HCEC 1CT (cell line): ENCODE measurements around the gene RBM19.

Experiments
- DNase-seq: peaks from one replicate; pipeline ENCODE4 v3.0.0-alpha.2; 2017

The RBM19 gene

DNA sequence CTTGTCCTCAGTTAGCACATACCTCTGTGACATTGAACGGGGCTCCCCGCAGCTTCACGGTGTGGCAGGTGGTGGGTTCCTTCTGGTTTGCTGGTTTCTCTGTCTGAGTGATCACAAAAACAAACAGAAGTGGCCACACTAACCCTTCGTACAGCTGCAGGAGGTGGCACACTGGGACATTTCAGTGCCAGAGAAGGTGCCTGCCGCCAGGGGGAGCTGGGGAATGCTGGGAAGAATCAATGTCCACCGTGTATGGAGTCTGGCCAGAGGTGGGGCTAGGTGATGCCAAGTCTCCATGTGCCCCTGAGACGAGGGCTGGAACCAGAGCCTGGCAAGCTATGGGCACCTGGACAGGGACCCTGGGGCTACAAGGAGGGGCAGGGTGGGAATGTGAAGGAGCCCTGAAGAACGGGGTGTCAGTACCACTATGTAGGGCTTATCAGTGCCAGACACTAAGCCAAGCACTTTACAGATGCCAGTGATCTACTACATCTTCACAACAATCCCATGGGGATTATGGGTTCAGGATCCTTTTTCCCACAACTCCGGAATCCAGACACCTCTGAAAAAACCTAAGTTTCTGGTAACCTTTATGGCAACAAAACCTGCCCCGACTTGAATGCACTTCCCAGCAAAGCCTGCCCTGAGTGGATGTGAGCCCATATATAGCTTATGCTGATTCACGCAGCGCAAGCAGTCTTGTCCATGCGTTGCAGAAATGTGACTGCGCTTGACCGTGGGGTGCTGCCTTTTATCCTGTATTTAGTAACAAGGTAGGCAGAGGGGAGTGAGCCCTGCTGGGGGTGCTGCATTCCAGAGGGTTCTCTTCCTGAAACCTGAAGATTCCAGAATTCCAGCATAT, 10.8 kb downstream of the RBM19 start:
- DNase-seq: peak; percentile 20

DNA sequence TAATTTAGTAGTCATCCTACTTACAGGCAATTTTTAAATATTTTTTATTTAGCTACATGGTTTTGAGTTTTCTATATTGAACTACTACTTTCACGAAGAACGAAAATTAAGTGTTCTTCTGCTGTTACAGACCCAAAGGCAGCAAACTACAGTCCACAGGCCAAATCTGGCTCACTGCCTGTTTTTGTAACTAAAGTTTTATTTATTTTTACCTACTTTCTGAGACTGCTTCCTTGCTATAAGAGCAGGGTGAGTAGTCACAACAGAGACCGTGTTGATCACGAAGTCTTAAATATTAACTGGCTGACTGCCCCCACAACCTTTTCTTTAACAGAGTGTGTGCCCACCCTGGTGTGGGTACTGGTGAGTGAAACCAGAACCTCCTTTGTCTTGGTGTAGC, 11.6 kb downstream of the RBM19 start:
- DNase-seq: no peak

DNA sequence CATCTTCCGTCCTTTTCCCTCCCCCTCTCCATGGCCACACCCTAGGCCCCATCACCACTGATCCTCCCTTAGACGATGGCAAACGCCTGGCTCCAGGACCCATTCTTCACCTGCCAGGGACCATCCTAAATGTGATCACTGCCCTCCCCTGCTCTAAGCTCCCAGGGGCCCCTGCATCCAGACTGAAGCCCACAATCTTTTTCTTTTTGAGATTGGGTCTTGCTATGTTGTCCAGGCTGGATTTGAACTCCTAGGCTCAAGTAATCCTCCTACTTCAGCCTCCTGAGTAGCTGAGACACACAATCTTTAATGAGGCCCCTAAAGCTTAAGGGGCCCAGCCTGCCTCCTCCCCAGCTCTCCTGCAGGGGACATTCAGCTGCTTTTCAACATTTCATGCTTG, 15.3 kb downstream of the RBM19 start:
- no peak for DNase-seq

- DNase-seq: no peak
Observed at GRCh38 chr12:113949321-113950305, 16.5 kb downstream of the RBM19 start.

DNA sequence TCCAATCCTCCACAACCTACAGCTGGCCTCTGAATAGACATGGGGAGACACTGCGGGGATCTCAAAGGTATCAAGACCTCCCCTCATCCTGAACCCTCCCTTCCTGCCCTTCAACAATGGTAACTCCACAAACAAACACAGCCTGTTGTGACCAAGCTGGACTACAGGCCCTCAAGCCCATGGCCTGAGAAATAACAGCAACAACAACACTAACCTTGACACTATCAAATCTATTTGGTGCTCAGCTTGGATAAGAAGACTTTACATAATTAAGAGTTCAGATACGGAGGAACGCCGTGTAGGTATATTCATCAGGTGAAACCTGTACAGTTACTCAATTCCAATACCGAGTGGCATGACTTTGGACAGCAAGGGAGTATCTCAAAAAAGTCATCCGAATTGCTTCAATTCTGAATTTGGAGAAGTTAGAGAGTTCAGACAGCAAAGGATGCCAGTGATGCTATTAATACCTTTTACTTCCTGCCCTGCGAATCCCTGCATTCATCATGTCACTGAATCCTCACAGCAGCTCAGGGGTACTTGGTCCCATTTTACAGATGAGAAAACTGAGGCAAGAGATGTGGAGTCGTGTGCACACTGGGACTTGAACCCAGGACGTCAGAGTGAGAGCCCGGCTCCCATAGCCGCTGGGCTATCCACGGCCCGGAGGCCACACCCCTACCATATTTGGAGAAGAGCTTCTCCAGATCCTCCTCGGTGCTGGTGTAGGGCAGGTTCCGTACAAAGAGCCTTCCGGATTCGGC, 17.8 kb downstream of the RBM19 start:
- DNase-seq: no peak

DNA sequence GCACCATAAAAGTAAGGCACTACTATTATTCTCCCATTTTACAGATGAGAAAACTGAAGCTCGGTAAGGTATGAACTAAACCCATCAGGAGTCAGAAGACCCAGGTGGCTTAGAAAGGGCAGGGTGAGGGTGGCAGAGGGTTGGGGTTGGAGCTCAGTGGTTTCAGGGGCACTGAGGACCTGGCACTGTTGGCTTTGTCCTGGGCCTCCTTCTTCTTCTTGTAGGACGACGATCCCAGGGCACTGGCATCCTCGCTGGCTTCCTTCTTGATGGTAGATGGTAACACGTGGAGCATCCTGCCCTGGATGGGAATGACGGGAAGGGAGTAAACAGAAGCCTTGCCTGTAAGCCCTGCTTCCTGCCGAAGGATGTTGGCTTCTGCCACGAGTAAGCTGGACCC, 19.9 kb downstream of the RBM19 start:
- no peak for DNase-seq

DNA sequence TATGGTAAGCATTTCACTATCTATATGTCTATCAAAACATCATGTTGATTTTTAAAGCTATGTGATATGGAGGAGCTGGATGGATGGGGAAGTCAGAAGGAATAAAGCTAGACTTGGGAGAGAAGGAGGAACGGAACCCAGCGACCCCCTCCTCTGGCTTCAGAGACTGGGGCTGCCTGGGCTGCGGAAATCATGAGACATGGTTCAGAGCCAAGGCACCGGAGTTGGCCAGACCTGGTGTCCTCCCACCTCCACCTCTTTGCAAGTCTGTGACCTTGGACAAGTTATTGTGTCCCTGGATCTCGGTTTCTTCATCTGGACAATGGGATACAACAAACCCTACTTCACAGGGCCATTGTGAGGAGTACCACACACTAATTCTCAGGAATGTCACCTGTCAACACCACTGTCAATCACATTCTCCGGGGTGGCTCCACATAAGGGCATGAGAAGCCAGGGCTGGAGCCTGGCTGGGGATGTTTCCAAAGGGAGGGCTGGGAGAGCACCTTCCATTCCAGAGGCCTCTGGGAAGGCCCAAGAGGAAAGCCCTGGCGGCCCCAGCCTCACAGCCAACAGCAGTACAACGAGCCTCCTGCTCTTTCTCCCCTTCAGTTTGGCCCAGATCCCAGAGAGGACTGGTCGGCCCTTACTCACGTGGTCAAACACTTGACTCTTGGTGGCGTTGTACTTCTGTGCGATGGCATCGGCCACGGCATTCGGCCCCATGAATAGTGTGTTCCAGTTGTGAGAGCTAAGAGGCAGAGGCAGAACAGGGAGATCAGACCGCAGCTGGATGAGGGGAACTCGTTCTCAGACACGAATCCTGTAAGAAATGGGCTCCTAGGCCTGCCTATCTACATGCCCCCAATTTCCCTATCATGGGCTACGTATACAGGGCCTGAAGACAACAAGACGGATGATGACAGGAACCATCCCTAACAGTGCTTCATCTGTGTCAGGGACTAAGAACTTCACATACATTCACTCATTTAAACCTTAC, 20.7 kb downstream of the RBM19 start:
- DNase-seq: no peak

DNA sequence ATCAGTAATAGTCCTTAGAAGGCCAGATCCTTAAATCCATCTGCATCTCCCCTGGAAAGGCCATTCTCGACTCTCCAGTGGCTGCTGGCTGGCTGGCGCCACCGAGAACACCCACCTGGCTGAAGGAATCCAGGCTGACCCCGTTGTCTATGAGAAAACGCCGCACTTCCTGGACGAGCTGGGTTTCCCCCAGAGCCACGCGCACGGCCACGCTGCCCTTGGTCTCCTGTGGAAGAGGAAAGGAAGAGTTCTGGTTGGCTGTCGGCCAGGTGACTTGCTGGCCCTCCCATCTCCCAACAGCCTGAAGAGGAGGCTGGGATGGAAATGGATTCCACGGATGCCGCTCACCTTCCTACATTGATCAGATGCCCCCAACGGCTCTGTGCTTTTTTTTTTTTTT, 23.9 kb downstream of the RBM19 start:
- DNase-seq: no peak

DNA sequence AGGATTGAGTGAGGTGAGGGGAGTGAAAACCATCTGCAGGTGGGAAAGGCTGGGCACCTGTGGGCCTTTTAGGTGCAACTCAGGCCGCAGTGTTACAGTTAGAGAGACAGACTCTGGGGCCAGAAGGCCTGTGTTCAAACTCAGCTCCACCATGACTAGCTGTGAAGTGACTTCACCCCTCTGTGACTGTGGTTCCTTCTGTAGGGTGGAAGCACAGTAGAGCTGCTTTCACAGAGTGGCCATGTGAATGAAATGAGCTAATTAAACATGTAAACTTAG, 25.0 kb downstream of the RBM19 start:
- no peak for DNase-seq

- DNase-seq: no peak
Observed at GRCh38 chr12:113940357-113941207, 25.5 kb downstream of the RBM19 start.

- no peak for DNase-seq
Observed at GRCh38 chr12:113939867-113940266, 26.3 kb downstream of the RBM19 start.

GRCh38 chr12:113938471-113938870, 27.7 kb downstream of the RBM19 start:
- DNase-seq: no peak

GRCh38 chr12:113936460-113936859, 29.7 kb downstream of the RBM19 start:
- no peak for DNase-seq

- no peak for DNase-seq
Observed at GRCh38 chr12:113935459-113935858, 30.7 kb downstream of the RBM19 start.

- DNase-seq: no peak
Observed at GRCh38 chr12:113934946-113935345, 31.2 kb downstream of the RBM19 start.

DNA sequence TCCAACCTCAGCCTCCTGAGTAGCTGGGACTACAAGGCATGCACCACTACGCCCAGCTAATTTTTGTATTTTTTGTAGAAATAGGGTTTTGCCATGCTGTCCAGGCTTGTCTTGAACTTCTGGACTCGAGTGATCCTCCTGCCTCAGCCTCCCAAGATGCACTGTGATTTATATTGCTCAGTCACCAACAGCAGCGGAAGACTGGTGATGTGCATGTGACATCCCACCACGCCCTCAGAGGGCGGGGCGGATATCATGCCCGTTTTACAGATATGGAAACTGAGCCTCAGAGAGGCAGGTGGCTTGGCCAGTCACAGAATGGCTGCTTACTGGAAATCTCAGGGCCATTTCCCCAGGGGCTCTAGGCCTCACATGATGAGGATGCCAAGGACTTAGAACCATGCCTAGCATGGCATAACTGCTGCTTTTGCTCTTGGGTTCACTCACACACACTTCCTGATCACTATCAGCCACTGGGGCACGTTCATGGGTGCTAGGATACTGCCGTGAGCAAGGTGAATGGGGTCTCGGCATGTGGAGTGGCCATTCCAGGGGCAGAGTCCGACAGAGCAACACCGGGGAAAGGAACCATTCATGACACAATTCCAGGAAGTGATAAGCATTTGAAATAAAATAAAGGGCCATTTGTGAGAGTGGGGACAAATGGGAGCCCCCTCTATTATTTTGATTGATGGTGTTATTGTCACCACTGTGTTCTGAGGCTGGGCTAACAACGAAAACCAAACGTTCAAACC, 31.9 kb downstream of the RBM19 start:
- no peak for DNase-seq

DNA sequence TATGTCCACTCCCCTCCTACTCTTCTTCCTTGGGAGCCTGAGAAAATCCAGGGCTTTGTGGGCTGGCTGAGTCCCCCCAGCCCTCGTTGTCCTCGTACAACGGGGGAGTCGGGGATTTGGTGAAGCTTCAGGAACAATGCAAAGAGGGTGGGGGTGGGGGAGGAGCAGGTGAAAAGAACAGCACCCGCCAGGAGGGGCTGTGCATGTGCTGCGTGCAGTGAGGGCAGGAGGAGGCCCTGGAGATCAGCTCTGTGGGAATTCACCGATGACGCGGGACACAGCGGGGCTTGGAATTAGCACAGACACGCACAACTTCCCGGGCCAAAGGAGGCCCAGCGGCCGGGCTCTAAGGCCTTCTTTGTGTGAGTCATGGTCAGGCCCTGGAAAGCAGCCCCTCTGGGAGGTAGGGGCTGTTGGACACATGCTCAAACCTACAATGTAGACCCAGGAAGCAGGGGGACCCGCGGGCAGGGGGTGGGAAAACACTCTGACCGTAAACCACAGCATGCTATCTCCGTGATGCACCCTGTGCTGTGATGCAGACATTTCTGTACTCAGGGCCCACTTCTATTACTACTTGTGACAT, 32.8 kb downstream of the RBM19 start:
- DNase-seq: no peak

DNA sequence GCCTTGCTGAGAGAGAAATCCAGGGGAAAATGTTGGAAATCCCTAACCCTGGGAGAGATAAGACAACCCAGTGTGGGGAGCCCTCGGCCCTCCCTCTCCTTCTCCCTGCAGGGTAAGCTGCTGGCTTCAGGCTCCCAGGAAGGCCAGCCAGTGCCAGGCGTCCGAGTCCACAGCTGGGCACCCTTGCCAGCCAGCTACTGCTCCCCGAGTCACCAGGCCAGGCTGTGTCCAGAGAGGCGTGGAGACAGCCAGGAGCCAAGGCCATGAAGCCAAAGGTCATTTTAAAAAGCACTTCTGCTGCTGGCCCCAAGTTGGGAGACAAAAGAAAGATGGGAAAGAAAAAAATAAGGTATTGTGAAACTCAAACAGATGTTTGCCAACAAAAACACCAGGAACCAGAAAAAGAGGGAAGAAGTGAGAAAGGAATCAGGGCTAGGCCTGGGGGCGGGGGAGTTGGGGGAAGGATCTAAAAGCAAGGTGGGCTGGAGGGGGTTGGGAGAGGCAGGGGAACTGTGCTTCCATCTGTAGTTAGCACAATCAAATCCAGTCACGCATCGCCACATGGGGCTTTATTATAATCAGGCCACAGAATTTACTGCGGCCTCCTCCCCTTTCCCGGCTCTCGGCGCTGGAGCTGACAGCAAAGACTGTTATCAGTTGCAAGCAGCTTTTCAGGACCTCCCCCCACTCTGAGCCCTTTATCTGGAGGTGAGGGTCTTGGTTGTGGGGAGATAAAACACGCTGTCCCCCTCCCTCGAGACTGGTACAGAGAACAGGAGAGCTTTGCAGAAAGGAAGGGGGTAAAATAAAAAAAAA, 33.5 kb downstream of the RBM19 start:
- peak; percentile 6 for DNase-seq

DNA sequence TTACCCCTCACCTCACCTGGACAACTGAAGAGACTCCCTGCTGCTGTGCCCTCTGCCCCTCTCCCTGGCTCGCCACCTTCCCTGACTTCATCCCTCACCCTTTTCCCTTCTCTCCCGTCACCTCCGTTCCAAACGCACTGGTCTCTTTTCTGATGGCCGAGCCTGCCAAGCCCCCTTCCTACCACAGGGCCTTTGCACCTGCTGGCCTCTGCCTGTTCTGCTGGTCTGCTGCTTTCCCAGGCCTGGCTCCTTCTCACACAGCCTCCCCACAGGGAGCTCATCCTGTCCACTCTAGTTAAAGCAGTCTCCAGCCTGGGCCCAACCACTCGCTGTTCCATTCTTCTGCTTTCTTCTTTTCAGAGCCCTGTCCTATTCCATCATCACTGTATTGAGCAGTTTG, 34.6 kb downstream of the RBM19 start:
- no peak for DNase-seq
